Lower leg skin (tissue), 3 donors: ENCODE measurements around the gene MGMT.

Source experiments
- CTCF ChIP-seq, 3 donors: fragments of 450-650 bp; IDR thresholded peaks; one replicate each; pipeline ENCODE4 v1.5.1; 2016; ENCODE audit warnings: antibody characterized with exemption in 3 of 3, mild to moderate bottlenecking in 3 of 3, moderate library complexity in 2 of 3
- POLR2A ChIP-seq, 2 donors: fragments of 450-650 bp; IDR thresholded peaks; one replicate each; pipeline ENCODE4 v1.6.1; 2016 to 2017; ENCODE audit warnings: antibody characterized with exemption in 2 of 2, mild to moderate bottlenecking in 1 of 2, moderate library complexity in 1 of 2

DNA sequence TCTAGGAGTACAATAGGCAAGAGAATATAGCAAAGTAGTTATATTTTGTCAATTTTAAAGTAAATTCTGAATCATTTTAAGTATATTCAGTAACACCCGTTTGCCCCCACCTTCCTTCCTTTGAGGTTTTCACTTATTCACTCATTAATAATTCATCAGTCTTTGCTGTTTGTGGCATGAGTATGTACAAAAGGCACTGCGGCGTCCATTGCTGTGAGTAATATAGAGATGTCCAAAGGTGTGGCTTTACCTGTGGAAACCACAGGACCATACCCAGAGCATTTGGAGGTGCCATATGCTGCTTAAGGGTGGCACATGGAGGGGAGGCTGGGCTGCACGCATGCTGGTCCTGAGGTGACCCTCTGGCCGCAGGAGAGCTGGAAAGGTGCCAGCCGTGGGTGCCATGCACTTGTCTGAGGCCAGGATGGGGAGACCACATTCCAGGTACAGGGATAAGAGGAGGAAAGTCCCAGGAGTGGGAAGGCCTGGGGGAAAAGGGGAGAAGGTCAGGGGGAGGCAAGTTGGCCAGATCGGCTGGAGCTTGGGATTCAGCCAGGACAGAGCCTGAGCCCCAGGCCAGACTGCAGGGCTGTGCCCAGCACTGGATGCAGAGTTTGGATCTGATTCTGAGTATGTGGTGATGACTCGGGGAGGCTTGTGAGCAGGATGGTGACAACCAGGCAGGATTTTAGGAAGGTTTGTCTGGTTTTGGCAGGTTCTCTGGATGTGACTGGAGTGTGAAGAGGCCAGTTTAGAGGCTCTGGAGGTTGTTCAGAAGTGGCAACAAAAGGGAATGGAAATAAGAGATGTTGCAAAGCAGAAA lies 223.4 kb downstream of the MGMT start:
- TF ChIP-seq CTCF (IDR thresholded peaks at IDR 0.05) = no peak
- TF ChIP-seq POLR2A (IDR thresholded peaks at IDR 0.05) = no peak
